NCI-H2196 (cell line): ENCODE data around the gene TRIM72.
"Not testable (repeated sequence)": the region's sequence is repeated elsewhere in the genome, so short reads cannot be mapped to it uniquely, and the experiment has no call there.

ENCODE experiments used
- DNase-seq: peaks from one replicate; lab custom pipeline; 2025; ENCODE audit not compliant: unreplicated experiment; lab: John Stamatoyannopoulos, UW

TRIM72 gene

DNA sequence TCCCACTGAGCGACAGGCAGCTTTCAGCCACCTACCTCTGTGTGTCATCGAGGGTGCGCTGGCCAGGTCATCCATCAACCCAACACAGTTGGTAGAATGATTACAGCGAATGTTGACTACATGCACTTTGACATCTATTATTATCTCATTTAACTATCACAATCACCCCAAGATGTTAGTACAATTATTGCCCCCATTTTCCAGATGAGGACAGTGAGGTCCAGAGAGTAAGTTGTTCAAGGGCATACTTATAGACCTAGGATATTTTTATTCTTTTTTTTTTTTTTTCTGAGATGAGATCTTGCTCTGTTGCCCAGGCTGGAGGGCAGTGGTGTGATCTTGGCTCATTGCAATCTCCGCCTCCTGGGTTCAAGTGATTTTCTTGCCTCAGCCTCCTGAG is 37.5 kb downstream of the TRIM72 start:
- no peak for DNase-seq

DNA sequence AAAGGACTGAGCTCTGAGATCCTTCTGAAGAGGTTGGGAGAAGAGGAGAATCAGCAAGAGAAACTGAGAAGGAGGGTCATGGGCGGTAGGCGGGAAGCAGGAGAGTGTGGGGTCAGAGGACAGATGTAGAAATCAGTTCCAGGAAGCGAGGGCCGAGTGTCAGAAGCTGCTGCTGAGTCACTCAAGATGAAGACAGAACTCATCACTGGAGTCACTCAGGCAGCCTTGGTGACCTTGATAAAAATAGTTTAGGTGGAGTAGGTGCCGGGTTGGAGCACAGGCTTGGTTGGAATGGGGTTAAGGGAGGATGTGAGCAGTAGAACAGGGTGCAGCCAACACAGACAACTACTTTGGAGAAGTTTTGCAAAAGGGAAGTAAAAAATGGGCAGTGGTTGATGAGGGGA is 39.7 kb downstream of the TRIM72 start:
- DNase-seq: no peak

DNA sequence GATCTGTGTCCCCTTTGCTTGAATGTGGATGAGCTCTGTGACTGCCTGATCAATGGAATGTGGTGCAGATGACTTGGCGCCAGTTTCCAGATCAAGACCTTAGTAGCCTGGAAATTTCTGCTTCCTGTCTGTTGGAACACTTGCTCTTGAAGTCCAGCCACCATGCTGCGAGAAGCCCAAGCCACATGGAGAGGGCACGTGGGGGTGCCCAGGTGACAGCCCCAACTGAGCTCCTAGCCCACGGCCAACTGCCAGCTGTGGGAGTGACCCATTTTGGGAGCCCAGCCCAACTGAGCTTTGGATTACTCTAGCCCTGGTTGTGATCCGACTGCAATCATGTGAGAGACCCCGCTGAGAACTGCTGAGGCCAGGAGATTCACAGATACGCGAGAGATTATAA is 42.5 kb downstream of the TRIM72 start:
- no peak for DNase-seq

DNA sequence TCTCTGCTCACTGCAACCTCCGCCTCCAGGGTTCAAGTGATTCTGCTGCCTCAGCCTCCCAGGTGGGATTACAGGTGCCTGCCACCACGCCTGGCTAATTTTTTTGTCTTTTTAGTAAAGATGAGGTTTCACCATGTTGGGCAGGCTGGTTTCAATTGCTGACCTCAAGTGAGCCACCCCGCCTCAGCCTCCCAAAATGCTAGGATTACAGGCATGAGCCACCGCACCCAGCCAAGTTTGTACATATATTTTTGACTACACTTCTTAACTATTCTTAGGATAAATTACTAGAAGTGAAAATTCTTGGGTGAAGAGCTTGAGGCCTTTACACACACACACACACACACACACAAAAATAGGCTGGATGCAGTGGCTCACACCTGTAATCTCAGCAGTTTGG is 44.4 kb downstream of the TRIM72 start:
- no peak for DNase-seq

DNA sequence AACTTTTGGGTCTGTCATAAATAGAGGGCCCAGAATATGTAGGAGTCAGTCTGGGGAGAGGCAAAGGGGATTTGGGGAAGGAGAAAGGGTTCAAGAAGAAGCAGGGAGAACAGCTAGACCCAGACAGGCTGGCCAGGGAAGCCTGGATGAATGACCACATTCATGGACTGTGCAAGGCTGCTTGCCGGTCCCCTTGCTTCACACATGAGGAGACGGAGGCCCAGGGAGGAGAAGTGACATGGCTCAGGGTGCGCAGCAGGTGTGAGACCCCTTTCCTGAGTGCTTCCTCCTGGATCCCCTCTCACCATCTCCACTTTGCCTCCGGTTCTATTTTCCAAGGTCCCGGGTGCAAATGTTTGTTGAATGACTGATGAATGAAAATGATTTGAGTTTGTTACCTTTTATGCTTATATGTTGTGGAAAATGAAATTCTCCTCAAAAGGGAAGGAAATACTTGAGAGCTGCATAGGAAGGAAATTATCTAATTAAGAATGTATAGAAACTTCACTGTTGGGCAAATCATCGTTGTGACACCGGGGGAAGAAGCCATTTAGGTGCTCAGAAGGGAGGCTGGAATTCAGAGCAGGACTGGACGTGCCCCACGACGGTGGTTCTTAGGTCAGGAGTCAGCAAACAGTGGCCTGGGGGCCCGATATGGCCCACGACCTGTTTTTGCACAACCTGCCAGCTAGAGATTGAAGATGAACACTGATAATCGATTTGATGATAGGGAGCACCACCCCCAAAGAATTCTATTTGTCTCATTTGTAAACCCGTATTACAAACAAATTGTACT is 46.4 kb downstream of the TRIM72 start:
- no peak for DNase-seq

DNA sequence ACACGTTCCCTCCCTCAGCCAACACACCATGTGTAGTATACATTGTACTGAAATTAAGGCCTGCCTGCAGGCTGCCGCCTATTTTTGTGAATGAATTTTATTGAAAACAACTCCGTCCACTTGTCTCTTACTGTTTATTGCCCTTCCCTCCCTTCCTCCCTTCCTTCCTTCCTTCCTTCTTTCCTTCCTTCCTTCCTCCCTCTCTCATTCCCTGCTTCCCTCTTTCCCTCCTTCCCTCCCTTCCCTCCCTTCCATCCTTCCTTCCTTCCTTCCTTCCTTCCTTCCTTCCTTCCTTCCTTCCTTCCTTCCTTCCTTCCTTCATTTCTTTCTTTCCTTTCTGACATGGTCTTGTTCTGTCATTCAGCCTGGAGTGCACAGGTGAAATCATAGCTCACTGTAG is 48.2 kb downstream of the TRIM72 start:
- no peak for DNase-seq

DNA sequence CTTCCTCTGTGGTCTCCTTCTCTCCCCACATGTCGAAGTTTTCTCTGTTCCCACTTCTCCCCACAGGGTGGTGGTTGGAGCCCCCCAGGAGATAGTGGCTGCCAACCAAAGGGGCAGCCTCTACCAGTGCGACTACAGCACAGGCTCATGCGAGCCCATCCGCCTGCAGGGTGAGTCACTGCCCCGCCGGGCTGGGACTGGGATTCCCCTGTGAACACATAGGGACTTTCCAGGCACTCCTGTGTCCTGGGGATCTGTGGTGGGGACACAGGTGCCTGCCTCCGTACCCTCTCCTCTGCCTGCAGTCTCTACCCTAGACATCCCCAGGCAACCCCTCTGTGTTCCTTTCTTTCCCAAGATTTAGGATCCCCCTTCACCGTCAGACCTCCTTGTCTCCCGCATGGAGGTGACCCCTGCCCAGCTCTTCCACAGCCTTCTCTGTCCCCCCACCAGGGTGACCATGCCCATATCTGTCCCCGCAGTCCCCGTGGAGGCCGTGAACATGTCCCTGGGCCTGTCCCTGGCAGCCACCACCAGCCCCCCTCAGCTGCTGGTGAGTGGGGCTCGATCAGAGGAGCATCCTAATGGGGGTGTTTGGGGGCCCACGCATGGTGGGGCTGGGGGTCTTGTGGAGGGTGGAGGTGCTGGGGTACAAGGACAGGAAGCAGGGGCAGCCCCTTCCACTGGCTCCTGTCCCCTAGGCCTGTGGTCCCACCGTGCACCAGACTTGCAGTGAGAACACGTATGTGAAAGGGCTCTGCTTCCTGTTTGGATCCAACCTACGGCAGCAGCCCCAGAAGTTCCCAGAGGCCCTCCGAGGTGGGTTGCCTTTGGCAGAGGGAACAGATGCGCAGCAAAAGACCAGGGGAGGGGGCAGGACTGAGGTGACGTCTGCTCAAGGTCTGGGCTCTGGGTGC is 51.7 kb downstream of the TRIM72 start:
- no peak for DNase-seq

DNA sequence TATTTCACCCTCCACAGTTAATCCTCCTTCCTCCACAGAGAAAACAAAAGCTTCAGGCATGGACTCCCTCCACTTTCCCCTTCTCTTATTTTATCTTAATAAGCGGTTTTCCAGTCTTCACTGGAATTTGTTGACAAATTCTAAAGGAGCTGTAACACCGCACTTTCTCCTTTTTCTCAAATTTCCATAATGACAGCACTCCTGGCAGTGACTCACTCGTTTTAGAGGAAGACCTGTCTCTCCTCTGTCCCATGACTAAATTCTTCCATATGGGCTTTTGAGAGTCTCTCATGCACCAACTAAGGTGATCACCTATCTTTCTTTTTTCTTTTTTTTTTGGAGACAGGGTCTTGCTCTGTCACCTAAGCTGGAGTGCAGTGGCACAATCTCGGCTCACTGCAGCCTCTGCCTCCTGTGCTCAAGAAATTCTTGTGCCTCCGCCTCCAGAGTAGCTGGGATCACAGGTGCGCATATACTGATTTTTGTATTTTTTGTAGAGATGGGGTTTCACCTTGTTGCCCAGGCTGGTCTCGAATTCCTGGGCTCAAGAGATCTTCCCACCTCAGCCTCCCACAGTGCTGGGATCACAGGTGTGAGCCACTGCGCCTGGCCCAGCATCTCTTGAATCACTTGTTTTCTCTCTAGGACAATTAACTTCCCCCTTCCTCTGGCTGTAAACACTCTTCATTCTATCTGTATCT is 53.6 kb downstream of the TRIM72 start:
- DNase-seq: no peak

DNA sequence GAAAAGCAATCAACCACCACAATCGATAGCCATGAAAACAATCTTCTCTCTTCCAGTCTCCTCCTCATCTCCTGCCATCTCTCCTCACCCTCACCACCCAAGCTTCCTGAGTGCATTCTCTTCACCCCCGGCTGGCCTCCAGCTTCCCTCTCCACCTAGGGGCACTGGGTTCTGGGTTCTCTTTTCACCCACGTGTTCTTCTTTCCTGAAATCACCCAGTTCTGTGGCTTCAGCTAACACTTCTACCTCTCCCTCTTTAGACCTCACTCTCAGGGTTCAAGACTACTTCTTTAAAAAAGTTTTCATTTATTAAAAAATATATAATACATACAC is 54.1 kb downstream of the TRIM72 start:
- no peak for DNase-seq

DNA sequence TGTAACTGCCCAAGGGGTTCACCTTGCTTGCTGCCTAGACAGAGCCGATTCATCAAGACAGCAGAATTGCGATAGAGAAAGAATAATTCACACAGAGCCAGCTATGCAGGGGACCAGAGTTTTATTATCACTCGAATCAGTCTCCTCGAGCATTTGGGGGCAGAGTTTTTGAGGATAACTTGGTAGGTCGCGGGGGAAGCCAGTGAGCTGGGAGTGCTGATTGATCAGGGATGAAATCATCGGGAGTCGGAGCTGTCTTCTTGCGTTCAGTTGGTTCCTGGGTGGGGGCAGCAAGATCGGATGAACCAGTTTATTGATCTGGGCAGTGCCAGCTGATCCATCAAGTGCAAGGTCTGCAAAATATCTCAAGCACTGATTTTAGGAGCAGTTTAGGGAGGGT is 55.0 kb downstream of the TRIM72 start:
- DNase-seq: no peak

DNA sequence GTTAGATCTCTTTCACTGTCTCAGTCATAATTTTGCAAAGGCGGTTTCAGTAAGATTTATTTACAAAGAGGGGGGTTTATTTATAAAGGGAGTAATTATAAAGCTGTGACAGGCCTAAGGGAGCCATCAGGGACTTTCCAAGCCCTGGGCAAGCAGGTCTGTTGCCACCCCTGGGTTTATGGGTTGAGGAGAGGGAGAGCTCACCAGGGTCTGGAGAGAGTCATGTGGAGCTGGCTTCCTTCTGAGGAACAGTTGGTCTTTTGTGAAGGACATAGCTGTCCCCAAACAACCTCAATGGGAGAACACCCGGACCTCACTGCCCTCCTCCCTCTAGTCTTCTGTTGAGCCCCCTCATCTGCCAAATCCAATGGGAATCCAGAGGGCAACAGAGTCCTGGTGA is 55.6 kb downstream of the TRIM72 start:
- no peak for DNase-seq

DNA sequence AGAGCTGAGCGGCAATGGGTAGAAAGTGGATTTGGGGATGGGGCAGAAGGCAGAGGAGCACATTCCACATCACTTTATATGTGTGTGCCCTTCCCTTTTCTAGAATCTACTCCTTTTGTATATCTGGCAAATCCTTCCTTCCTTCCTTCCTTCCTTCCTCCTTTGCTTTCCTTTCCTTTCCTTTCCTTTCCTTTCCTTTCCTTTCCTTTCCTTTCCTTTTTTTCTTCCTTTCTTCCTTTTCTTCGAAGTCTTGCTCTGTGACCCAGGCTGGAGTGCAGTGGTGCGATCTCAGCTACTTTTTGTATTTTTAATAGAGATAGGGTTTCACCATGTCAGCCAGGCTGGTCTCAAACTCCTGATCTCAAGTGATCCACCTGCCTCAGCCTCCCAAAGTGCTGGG is 56.1 kb downstream of the TRIM72 start:
- not testable (repeated sequence) for DNase-seq

DNA sequence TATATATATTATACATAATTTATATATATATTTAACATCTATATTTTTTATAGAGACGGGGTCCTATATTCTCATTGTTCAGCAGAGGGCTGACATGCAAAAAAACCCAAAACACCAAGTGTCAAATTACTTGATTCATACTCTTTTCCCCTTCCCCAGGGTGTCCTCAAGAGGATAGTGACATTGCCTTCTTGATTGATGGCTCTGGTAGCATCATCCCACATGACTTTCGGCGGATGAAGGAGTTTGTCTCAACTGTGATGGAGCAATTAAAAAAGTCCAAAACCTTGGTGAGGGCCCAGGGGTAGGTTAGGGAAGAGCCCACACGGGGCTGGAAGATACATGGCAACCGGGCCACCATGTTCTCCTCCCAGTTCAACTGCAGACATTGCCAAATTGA is 56.9 kb downstream of the TRIM72 start:
- DNase-seq: no peak

DNA sequence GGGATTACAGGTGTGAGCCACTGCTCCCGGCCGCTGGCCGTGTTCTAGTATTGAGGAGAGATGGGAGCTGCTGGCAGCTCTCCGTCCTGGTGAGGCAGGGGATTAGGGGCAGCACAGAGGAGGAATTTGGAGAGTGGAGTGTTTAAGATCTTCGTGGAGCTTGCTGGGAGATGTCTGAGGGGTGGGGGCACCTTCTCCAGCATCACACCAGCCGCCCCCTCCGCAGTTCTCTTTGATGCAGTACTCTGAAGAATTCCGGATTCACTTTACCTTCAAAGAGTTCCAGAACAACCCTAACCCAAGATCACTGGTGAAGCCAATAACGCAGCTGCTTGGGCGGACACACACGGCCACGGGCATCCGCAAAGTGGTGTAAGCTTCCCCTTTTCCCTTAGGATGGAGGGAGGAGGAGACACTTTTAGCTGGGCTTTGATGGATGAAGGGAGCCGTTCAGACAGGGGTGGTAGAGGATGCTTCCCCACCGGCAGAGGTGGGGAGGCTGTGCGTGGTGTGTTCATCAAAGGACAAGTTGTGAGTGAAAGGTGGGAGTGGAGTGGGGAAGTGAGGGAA is 57.8 kb downstream of the TRIM72 start:
- DNase-seq: no peak

DNA sequence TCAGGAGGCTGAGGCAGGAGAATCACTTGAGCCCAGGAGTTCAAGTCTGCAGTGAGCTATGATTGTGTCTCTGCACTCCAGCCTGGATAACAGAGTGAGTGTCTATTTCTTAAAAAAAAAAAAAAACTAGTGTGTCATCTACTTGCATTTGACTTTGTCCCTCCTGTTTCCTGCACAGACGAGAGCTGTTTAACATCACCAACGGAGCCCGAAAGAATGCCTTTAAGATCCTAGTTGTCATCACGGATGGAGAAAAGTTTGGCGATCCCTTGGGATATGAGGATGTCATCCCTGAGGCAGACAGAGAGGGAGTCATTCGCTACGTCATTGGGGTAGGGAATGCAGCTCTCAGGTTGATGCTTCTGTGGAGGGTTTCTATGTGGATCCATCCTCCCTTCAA is 59.3 kb downstream of the TRIM72 start:
- DNase-seq: no peak

DNA sequence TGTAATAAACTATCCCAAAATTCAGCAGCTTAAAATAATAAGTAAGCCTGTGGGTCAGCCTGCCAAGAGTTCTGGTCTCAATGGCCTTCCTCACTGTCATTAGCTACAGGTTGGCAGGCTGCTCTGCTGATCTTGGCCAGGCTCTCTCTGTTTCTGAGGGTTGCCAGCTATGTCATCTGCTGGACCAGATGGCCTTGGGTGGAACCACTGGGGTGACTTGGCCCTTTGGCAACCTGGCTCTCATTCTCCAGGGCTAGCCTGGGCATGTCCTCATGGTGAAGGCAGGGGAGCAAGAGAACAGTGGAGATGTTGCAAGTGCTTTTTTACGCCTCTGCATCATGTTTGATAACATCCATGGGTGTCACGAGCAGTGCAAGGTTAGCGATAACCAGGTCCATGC is 59.8 kb downstream of the TRIM72 start:
- DNase-seq: no peak

DNA sequence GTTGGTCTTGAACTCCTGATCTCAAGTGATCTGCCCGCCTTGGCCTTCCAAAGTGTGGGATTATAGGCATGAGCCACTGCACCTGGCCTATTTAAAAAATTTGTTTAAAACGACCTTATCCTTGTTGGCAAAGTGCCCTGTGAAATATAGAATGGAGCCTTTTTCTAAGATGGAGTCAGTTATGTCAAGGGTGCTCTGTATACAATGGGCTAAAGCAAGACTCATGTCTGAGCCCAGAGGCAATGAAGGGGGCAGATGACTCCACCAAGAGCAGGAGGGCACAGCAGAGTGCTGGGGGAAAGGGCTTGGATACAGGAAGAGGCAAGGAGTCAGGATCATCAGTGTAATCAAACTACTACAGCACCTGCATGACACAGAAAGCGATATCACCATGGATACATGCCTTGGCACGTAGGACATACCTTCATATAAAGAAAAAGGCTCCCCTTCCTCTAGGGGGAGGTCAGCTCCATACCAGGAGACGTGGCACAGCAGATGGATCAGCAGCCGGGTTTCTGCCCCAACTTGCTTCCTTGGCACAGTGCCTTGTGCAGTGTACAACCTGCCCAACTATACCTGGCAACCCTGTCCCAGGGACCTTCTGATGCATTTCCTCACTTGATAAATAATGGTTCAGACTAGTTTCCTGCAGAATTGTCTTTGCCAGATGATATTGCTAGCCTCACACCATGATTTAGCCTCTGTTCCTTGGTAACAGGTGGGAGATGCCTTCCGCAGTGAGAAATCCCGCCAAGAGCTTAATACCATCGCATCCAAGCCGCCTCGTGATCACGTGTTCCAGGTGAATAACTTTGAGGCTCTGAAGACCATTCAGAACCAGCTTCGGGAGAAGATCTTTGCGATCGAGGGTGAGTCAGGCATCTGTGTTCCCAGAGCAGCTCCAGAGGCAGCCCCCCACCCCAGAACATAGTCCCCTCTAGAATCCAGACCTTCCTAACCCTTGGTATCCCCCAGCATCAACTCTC is 61.2 kb downstream of the TRIM72 start:
- no peak for DNase-seq

DNA sequence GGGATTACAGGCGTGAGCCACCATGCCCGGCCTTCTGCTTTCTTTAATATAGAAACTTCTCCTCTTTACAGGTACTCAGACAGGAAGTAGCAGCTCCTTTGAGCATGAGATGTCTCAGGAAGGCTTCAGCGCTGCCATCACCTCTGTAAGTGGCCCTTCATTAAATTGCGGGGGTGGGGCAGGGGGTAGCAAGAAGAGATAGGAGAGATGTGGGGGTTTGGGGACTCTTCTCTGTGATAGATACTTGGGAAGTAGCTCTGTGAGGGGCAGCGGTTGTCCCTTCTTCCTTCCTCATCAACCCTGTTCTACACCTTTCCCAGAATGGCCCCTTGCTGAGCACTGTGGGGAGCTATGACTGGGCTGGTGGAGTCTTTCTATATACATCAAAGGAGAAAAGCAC is 62.7 kb downstream of the TRIM72 start:
- DNase-seq: no peak

DNA sequence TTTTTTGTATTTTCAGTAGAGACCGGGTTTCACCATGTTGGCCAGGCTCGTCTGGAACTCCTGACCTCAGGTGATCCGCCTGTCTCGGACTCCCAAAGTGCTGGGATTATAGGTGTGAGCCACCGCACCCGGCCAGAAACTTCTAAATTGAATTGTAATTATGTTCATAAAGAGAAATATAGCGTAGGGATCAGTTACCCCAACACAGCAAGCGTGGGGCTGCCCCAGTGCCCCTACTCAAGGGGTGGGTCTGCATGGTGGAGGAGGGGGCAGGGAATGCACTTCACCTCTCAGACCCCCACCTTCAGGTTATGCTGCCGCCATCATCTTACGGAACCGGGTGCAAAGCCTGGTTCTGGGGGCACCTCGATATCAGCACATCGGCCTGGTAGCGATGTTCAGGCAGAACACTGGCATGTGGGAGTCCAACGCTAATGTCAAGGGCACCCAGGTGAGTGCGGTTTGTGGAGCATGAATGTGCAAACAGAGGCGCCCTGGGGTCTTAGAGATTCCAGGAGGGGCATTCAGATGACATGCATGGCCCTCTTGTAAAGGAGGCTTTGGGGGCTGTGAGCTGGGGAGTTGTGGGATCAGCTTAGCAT is 63.8 kb downstream of the TRIM72 start:
- no peak for DNase-seq

DNA sequence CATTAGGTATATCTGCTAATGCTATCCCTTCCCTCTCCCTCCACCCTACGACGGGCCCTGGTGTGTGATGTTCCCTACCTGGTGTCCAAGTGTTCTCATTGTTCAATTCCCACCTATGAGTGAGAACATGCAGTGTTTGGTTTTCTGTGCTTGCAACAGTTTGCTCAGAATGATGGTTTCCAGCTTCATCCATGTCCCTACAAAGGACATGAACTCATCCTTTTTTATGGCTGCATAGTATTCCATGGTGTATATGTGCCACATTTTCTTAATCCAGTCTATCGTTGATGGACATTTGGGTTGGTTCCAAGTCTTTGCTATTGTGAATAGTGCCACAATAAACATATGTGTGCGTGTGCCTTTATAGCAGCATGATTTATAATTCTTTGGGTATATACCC is 64.9 kb downstream of the TRIM72 start:
- DNase-seq: not testable (repeated sequence)
